HUES6 (cell line): ENCODE data around the gene CACNG3.

Experiments
- H3K27ac ChIP-seq: 2 replicates; pipeline ENCODE4 v1.7.0; 2013; ENCODE audit warnings: low read depth, mild to moderate bottlenecking, low read length, inconsistent platforms
- H3K27me3 ChIP-seq: 2 replicates; pipeline ENCODE4 v1.6.1; 2013; ENCODE audit warnings: low read length; ENCODE audit not compliant: control insufficient read depth, insufficient read depth
- H3K36me3 ChIP-seq: 2 replicates; pipeline ENCODE4 v1.6.1; 2013; ENCODE audit warnings: low read length; ENCODE audit not compliant: control insufficient read depth, insufficient read depth
- H3K4me1 ChIP-seq: 2 replicates; pipeline ENCODE4 v1.6.1; 2013; ENCODE audit warnings: low read length; ENCODE audit not compliant: control insufficient read depth, insufficient read depth
- H3K4me3 ChIP-seq: 2 replicates; pipeline ENCODE4 v1.5.1; 2013; ENCODE audit warnings: low read depth, low read length
- H3K9ac ChIP-seq: one replicate; pipeline ENCODE4 v1.6.1; 2013; ENCODE audit warnings: mild to moderate bottlenecking, low read length
- H3K9me3 ChIP-seq: 2 replicates; pipeline ENCODE4 v1.6.1; 2013; ENCODE audit warnings: low read depth, low read length; ENCODE audit not compliant: control insufficient read depth, insufficient read depth

The CACNG3 gene

DNA sequence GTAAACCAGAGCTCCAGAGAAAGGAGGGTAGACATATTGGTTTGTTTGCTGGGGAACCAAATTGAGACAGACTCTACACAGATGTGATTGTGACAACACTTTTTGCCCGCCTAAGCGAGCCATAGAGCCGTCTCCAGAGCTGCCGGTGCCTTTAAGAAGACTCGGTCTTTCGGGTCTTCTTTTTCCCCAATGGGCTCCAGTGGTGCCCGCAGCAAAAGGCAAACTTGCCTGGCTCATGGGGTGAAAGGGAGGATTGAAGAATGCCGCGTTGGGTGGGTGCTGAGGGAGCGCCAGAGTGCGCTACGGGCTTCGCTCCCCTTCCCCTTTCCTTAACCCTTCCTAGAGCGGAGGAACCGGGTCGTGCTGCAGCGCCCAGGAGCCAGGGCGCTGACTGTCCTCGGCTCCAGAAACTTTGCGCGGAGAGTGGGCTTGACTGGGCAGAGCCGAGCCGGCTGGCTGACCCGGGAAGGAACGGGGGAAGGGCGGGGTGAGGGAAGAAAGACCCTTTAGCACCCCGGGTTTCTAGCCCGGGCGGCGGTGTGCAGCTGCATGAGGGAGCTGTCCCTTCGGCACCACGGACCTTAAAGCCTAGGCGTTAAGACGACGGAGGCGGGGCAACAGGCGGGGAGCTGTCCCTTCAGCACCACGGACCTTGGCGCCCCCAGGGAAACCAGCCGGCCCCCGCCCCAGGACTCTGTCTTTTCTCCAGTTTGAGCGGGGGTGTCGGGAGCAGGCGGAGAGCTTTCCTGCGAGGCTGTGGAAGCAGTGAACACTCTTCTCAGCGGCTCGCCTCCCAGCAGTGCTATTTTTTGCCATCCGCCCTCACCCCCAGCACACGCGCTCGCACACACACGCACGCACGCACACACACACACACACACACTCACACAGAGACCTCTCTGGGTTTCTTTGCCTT, at the start of gene CACNG3:
Gene CACNG3, plus strand, starts transcription at position 880 of the 916 bp plus-strand sequence. CDS start 420 bp downstream, outside the sequence.
- Histone ChIP-seq H3K36me3 (no peaks in the 10 kb centered on the region), H3K4me1 (no peaks in the 10 kb centered on the region), H3K27ac (no peak within 1 kb of the TSS), H3K9ac (no peak within 1 kb of the TSS), H3K4me3 (peak within 1 kb of the TSS; percentile 60), H3K27me3 (peaks cover 62% of the 10 kb centered on the region), H3K9me3 (no peaks in the 10 kb centered on the region)

DNA sequence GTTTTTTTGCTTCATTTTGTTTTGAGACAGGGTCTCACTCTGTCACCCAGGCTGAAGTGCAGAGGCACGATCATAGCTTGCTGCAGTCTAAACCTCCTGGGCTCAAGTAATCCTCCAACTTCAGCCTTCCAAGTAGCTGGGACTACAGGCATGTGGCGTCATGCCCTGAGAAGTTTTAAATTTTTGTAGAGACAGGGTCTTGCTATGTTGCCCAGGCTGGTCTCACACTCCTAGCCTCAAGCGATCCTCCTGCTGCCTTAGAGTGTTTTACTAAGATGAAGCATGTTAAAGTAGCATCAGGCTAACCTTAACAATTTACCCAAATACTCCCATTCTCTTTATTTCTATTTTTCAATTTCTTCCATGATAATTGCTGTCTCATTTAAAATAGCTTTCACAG, 49.2 kb upstream of the CACNG3 start:
- Histone ChIP-seq H3K9me3 (peaks cover 3% of the 10 kb centered on the region; the same call in 1 of the 2 replicates), H3K4me1 (peaks cover 17% of the 10 kb centered on the region), H3K4me3 (no peak overlapping the region), H3K9ac (no peak overlapping the region), H3K27ac (no peak overlapping the region), H3K27me3 (no peaks in the 10 kb centered on the region), H3K36me3 (no peaks in the 10 kb centered on the region)

DNA sequence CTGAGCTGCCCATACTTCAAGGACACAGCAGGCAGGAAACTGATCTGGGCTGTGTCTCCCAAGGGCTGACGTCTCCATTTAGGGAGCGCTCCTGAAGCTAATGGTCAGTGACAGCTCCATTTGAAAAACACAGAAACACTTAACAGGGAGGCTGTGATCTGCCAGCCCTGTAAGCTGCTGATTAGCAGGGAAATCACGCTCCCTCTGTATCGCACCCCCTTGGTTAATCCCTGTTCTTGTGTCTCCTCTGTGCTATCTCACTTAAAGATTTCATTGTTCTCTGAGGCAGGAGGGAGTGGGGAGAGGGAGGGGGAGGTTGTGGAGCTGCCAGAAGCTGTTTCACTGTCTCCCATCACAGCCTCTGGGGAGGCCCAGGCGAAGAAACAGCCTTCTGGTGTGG, 47.4 kb upstream of the CACNG3 start:
- H3K27me3 ChIP-seq: no peaks in the 10 kb centered on the region
- H3K36me3 ChIP-seq: no peaks in the 10 kb centered on the region
- no peak overlapping the region for H3K4me3 ChIP-seq

DNA sequence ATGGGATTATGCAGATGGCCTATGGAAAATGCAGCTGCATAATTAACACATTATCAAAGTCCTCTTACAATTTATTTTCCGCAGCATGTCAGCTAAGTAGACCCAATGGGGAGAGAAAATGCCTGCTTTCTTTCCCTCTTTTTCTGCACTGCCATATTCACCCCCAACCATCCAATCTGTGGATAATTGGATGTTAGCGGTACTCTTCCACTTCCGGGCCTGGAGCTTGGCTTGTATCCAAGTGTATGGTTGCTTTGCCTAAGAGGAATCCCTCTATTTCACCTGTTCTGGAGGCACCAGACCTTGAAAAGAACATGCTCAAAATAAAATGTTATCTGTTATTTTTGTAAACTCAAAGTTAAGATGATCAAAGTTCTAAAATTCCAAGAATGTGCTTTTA, 41.1 kb upstream of the CACNG3 start:
- Histone ChIP-seq H3K27me3 (no peaks in the 10 kb centered on the region), H3K9me3 (no peaks in the 10 kb centered on the region), H3K27ac (no peak overlapping the region), H3K4me3 (no peak overlapping the region), H3K36me3 (no peaks in the 10 kb centered on the region), H3K4me1 (peaks cover 9% of the 10 kb centered on the region; the same call in 1 of the 2 replicates), H3K9ac (no peak overlapping the region)

More for the DNA sequence above, 47.4 kb upstream of the CACNG3 start:
- peaks cover 17% of the 10 kb centered on the region for H3K4me1 ChIP-seq
- H3K9ac ChIP-seq: no peak overlapping the region
- no peaks in the 10 kb centered on the region for H3K9me3 ChIP-seq
- no peak overlapping the region for H3K27ac ChIP-seq

DNA sequence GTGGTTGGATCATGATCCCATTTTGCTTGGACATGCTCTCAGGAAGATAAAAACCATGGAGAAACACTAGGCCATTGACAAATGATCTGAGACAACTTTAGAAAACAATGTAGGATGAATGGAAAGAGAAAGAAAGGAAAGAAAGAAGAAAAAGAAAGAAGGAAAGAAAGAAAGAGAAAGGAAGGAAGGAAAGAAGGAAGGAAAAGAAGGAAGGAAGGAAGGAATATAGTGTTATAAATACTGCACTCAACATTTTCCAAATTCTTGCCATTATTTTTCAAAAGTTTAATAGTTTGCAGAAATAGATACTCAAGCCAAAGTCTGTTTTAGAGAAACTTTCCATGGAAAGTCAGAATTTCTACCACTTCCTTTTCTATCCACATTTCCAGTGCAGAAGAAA, 39.2 kb upstream of the CACNG3 start:
- no peaks in the 10 kb centered on the region for H3K36me3 ChIP-seq
- H3K9me3 ChIP-seq: no peaks in the 10 kb centered on the region
- no peak overlapping the region for H3K4me3 ChIP-seq
- peaks cover 9% of the 10 kb centered on the region; the same call in 1 of the 2 replicates for H3K4me1 ChIP-seq
- H3K9ac ChIP-seq: no peak overlapping the region
- no peaks in the 10 kb centered on the region for H3K27me3 ChIP-seq
- no peak overlapping the region for H3K27ac ChIP-seq

DNA sequence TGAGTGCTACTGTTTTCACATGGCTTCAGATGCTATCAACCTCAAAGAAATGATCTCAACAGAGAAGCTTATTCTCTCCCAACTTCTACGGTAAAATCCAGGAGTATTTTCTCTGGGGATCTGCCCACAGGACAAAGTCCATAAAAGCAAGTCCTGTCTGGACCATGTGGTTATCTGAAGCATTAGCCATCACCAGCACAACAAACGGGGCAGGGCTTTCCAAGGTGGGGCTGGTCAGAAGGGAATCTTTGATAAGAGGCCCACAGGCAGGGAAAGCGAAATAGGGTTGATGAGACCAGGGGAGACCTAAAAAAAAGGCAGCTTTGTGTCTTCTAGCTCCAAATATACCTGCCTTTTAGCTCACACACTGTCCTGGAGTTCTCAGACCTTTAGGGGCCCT, 38.7 kb upstream of the CACNG3 start:
- Histone ChIP-seq H3K36me3 (no peaks in the 10 kb centered on the region), H3K4me3 (no peak overlapping the region), H3K4me1 (peaks cover 9% of the 10 kb centered on the region; the same call in 1 of the 2 replicates), H3K27ac (no peak overlapping the region), H3K9me3 (no peaks in the 10 kb centered on the region), H3K9ac (no peak overlapping the region), H3K27me3 (no peaks in the 10 kb centered on the region)

DNA sequence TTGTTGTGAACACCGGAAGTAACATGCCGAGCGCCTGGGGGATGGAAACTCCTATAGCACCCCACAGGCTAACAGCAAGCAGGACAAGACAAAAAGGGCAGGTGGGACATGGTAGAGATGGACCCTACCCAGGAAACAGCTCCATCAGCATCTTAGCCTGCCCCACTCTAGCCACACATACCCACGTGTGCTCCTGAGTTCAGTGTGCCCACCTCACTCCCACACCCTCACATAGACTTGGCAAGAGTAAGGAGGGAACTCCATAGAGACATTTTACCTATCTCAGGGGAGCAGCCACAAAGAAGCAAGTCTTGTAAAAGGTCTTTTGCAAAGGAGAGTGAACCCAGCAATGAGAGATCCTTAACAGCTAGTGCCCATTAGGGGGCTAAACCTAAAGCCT, 37.8 kb upstream of the CACNG3 start:
- Histone ChIP-seq H3K4me1 (peaks cover 9% of the 10 kb centered on the region; the same call in 1 of the 2 replicates), H3K36me3 (no peaks in the 10 kb centered on the region), H3K9me3 (no peaks in the 10 kb centered on the region), H3K9ac (no peak overlapping the region), H3K27me3 (no peaks in the 10 kb centered on the region), H3K27ac (no peak overlapping the region), H3K4me3 (no peak overlapping the region)

DNA sequence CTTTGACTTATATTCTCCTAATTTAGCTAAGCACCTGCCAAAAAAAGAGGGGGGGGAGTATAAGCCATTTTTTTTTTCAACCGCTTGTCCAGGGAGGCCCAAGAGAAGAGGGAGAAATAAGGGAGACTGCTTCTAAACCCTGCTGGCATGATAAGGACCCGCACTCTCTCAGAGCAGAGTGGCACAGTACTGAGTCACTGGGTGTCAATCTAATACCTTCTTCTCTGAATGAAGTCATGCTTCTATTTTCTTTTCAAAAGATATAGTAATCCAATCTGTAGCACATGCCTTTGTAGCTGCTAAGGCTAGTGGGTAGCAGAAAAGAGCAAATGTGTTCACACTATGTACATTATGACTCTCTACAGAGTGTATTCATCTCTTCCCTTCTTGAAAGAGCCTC, 34.9 kb upstream of the CACNG3 start:
- Histone ChIP-seq H3K4me1 (no peaks in the 10 kb centered on the region), H3K9ac (no peak overlapping the region), H3K27me3 (no peaks in the 10 kb centered on the region), H3K4me3 (no peak overlapping the region), H3K36me3 (no peaks in the 10 kb centered on the region), H3K27ac (no peak overlapping the region), H3K9me3 (no peaks in the 10 kb centered on the region)

DNA sequence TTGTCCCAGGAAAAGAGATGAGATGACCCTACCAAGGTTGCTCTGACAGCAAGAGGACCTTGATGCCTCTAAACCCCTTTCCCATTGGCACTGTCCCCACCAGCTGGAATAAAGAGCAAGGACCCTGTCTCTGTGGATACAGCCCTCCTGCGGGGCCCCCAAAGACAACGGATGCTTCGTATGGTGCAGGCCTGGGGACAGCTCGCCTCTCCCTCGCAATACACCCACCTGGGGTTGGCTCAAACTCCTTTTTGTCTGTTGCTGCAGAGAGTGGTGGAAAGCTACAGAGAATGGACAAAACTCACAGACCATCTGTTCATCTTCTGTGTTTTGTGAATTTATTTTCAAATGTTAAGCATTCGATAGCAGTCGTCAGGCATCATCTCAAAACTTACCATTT, 27.6 kb upstream of the CACNG3 start:
- Histone ChIP-seq H3K4me1 (no peaks in the 10 kb centered on the region), H3K27ac (no peak overlapping the region), H3K9me3 (no peaks in the 10 kb centered on the region), H3K4me3 (no peak overlapping the region), H3K36me3 (no peaks in the 10 kb centered on the region), H3K9ac (no peak overlapping the region), H3K27me3 (no peaks in the 10 kb centered on the region; the same call in 1 of the 2 replicates)

DNA sequence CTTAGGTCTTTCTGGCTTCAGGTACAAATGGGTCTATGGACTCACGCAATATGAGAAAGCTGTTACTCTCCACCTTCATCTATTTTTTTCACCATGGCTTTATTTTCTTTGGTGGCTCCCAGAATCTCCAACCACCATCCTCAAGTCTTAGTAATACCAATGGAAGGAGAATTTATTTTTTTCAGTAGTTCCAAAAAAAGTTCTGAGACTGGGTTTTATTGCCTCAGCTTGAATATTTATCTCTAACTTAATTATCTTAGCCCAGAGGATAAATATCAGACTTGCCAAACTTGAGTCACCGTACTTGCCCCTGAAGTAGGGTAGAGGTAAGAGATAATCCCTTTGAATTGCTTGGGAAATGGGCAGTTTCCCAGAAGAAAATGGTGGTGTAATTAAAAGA, 23.2 kb upstream of the CACNG3 start:
- H3K9me3 ChIP-seq: 0 out of 2 replicates have a peak, but pooled peaks cover 9% of the 10 kb centered on the region
- no peaks in the 10 kb centered on the region for H3K36me3 ChIP-seq
- no peak overlapping the region for H3K9ac ChIP-seq
- no peaks in the 10 kb centered on the region; the same call in 1 of the 2 replicates for H3K27me3 ChIP-seq
- no peak overlapping the region for H3K27ac ChIP-seq
- no peaks in the 10 kb centered on the region for H3K4me1 ChIP-seq
- H3K4me3 ChIP-seq: no peak overlapping the region

DNA sequence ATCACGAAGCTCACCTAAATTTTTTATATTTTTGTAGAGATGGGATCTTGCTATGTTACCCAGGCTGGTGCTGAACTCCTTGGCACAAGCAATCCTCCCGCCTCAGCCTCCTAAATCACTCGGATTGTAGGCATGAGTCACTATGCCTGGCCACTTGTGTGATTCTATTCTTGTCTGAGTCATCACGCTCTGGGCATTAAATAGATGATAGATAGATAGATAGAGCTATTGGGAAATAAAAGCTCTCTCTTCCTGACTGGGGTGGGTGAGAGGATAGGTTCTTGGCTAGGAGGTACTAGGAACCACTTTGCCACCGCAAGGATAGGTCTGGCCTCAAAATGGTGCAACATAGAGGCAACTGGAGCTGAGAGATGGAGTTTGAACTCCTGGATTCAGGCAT, 21.4 kb upstream of the CACNG3 start:
- H3K27ac ChIP-seq: no peak overlapping the region
- no peaks in the 10 kb centered on the region for H3K36me3 ChIP-seq
- no peaks in the 10 kb centered on the region; the same call in 1 of the 2 replicates for H3K27me3 ChIP-seq
- H3K4me3 ChIP-seq: no peak overlapping the region
- H3K9ac ChIP-seq: no peak overlapping the region
- no peaks in the 10 kb centered on the region for H3K4me1 ChIP-seq
- H3K9me3 ChIP-seq: peaks cover 16% of the 10 kb centered on the region
